Stimulated activated CD8-positive, alpha-beta memory T cell treated with anti-CD3 and anti-CD28 coated beads, Interleukin-15, amount 100 ng/mL, for 24 hours (primary cell): ENCODE results near the gene ZNF148.

Experiments
- DNase-seq: peaks from one replicate; pipeline ENCODE4 v3.0.0-alpha.2; 2020; ENCODE audit warnings: low read depth

Gene ZNF148

DNA sequence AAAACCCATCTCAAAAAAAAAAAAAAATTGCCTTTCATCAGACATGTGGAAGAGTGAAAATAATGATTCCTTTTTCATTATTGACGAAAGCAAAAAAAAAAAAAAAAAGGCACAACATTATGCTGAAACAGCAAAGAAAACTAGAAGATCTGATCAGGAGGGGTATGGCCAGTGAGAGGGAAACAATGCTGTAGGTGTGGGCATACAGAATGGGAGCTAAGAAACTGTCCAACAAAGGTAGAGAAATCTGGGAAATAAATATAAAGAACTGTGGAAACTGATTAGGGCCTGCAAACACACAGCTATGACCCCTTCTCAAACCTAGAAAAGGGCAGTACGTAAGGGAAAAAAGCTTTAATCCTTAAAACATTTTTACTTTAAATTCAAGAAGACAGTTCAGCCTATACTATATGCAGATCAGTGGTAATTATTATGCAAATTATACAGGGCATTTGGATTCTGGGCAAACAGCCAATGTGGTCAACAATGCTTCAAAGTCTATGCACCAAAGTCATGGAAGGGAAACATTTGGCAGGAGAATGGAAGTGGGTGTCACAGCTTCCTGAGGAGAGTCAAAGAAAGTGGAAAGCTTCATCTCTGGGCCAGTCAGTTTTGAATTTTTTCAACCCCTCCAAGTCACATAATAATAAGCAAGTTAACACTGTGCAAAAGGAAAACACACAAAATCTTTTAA lies 94.3 kb downstream of the ZNF148 start:
- no peak for DNase-seq

DNA sequence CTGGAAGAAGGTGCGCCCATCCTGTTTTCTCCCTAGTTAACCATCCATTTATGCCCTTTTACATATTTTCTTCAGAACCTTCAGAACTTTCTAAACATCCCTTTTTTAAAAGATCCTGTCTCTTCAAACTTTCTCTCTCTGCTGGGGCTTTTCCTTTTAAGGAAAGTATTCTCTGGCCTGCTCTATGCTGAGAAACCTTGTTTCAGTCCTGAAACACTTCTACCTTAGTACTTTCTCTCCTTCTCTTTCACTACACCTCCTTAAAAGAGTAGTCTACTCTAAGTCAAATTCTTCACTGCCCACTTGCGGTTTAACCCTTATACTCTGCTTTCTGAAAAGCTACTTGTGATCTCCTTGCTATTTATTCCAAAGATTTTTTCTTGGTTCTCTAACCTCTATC lies 97.0 kb downstream of the ZNF148 start:
- no peak for DNase-seq

DNA sequence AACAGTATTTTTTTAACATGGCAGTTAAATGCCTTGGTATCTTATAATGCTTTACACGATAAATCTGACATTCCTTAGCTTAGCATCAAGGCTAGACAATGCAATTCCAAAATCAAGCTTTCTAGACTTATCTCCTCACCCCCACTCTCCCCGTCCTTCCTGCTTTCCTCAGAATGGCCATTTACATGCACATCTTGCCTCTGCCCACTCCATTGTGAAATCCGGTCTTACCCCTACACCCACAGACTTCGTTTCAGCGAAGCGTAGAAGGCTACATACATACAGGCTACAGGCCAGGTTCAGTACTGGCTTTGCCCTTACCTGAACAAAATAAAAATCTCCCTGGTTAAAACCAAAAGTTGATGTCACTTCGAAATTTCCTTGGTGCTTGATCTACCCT lies 104.0 kb downstream of the ZNF148 start:
- DNase-seq = no peak

DNA sequence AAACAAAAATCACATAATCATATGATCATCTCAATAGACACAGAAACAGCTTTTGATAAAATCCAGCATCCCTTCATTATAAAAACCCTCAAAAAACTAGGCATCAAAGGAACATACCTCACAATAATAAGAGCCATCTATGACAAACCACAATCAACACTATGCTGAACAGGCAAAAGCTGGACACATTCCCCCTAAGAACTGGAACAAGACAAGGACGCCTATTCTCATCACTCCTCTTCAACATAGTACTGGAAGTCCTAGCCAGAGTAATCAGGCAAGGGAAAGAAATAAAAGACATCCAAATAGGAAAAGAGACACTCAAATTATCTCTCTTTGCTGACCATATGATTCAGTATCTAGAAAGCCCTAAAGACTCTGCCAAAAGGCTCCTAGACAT lies 107.7 kb downstream of the ZNF148 start:
- no peak for DNase-seq

DNA sequence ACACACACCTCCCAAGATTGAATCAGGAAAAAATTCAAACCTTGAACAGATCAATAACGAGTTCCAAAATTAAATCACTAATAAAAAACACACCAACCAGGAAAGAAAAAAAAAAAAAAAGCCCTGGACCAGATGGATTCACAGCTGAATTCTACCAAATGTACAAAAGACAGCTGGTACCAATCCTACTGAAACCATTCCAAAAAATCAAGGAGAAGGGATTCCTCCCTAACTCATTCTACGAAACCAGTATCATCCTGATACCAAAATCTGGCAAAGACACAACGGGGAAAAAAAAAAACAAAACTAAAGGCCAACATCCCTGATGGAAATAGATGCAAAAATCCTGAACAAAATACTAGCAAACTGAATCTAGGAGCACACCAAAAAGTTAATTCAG lies 108.2 kb downstream of the ZNF148 start:
- no peak for DNase-seq

DNA sequence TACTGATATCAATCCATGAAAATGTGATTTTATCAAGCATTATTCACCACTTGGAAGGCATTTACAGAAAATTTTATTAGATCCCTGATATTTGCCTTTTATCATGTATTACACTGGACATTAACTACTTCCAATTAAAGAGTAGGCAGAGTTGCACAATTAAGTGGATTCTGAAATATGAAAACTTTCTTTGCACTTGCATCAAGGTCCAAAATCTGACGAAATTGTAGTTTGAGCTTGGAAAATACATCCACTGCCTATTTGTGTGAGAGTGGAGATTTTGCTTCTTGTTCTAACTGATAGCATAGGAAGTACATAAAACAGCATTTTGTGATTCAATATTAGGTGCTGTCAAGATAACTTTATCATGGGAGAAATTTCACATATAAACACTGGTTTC lies 113.0 kb downstream of the ZNF148 start:
- no peak for DNase-seq

DNA sequence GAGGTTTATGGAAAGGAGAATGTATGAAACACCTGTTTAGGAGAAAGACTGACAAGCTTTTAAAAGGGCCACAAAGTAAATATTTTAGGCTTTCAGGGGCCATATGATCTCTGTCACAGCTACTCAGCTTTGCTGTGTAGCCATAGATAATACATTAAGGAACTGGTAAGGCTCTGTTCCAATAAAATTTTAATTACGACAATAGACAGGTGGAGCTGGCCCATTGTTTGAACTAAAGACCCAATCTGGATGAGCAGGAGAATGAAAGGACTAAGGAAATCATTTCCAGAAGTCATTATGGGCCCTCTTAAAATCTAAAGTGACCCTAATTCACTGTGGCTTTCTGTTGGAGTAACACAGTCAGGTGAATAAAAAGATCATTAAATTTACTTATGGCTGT lies 114.1 kb downstream of the ZNF148 start:
- DNase-seq = no peak

DNA sequence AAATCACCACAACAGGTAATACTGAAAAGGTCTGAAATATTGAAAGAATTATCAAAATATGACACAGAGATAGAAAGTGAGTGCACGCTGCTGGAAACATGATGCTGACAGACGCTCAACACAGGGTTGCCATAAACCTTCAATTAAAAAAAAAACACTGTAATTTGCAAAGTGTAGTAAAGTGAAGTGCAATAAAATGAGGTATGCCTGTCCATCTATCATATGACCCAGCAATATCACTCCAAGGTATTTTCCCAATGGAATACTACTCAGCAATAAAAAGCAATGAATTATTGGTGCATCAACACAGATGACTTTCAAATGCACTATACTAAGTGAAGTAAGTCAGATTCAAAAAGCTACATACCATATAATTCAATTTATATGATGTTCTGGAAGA lies 115.0 kb downstream of the ZNF148 start:
- DNase-seq = no peak

DNA sequence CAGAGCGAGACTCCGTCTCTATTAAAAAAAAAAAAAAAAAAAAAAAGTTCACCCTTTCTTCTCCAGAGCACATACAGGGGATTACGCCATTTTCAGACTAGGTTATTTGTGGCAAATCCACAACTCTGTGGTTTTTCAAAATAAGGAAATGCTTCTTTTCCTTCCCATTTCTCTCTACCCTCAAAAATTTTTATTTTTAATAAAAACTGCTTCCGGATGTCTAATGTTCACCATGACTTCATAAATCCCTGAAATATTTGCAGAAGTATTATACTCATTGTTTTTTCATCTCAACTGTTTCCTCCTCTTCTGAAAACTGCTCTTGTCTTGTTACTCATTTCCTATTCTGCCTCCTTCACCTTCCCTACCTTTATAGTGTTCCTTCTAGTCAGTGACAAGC lies 117.6 kb downstream of the ZNF148 start:
- DNase-seq = no peak

DNA sequence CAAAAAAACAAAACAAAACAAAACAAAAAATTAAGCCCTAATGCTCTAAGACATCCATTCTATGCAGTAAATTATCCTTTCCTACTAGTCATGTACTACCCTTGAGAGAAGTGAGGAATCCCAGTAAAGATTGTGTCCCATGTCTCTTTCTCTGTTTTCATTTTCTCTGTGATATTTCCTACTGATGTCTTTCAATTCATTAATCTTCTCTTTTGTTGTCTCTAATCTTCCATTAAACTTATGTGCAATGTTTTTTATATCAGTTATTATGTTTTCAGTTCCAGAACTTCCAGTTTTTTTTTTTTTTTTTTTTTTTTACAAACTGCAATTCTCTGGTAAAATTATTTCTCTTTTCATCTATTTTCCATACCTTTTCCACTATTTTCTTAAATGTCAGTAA lies 118.5 kb downstream of the ZNF148 start:
- no peak for DNase-seq

DNA sequence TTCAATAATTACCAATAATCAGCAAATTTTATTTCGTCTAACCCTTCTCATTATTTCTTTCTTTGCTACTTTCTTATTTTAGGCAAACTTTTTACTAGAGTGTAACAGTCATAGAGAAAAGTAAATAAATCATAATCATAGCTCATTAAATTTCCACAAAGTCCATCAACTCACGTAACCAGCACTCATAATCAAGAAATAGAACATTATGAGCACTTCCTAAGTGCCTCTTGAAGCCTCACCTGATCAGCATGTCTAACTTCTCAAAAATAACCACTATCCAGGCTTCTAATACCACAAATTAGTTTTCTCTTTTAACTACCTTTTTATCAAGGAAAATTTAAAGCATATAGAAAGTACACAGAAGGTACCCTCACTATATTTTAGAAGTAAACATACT lies 124.2 kb downstream of the ZNF148 start:
- no peak for DNase-seq

DNA sequence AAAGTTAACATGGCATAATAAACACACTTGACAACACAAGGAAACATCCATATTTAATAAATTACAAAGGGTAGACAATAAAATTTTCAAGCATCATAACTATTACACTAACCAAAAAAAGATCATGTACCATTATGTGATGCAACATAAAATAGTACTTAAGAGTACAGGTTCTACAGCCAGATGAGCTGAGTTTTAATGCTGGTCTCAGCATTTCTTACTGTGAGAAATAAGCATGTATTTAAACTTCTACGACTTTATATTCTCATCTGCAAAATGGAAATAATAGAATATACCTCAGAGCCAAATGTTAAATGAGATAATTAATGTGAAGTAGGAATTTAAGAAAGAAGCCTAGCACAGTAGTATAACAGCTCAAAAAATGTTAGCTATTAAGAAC lies 128.9 kb downstream of the ZNF148 start:
- DNase-seq = no peak

DNA sequence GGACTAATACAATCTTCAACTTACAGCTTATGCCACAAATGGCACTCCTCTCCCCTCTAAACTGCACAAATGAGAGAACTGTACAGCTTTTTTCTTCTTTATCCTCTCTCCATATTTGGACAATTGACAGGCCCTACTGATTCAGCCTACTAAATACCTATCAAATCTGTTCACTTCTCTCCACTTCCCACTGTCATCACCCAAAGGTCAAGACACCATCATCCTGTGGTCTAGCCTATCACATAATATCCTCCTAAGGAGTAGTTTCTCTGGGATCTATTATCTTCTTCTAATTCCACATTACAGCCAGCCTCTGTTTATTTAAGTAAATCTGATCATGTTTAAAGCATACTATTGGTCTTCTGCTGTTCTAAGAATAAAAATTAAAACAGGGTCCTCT lies 129.6 kb downstream of the ZNF148 start:
- DNase-seq = no peak

DNA sequence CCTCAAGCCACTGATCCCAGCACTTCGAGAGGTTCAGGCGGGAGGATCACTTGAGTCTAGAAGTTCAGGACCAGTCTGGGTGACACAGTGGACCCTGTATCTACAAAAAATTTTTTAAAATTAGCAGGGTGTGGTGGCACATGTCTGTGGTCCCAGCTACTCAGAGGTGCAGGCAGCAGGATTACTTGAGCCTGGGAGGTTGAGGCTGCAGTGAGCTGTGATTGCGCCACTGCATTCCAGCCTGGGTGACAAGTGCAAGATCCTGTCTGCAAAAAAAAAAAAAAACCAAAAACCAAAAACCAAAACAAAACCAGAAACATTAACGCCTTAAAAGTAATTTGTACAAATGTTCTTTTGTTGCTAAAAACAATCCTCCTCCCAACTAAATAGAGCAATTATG lies 134.6 kb downstream of the ZNF148 start:
- DNase-seq = no peak

DNA sequence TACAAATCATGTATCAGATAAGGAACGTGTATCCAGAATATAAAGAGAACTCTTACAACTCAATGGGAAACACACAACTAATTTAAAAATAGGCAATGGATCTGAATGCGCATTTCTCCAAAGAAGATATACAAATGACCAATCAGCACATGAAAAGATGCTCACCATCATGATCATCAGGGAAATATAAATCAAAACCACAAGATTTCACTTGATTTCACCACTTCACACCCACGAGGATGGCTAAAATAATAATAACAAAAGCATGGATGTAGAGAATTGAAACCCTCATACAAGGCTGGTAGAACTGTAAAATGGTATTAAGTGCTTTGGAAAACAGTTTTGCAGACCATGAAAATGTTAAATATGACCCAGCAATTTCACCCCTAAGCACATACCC lies 135.9 kb downstream of the ZNF148 start:
- no peak for DNase-seq

DNA sequence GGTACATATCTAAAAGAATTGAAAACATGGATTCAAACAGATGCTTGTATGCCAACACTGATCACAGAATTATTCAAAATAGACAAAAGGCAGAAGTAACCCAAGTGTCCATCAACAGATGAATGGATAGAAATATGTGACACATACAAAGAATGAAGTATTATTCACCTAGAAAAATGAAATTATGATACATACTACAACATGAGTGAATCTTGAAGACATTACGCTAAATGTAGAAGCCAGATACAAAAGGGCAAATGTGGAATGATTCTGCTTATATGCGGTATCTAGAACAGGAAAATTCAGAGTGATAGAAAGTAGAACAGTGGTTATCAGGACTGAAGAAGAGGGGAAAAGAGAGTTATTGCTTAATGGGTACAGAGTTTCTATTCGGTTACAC lies 136.4 kb downstream of the ZNF148 start:
- no peak for DNase-seq

DNA sequence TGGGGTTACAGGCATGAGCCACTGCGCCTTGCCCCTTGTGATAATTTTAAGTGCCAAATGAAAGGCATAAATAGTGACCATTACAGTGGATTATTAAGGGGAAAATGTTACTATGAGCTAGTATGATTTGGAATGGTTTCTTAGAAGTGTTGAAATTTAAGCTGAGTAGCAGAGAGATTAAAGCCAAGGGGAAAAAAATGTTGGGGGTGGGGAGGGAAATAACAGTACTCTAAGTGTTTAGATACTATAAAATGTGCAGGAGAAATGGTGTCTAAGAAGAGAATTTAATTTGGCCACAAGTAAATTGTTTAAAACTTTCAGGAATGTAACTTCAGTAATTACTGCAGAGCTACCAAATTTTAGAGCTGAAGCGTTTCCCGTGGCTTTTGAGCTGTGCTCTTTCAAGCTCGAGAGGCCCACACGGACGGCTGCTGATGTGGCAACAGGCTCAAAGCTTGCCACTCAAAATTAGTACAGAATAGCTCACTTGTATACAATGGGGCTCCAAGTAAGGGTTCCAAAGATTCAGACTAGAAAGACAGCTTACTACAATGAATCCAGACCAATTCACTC lies 138.7 kb downstream of the ZNF148 start:
- no peak for DNase-seq

DNA sequence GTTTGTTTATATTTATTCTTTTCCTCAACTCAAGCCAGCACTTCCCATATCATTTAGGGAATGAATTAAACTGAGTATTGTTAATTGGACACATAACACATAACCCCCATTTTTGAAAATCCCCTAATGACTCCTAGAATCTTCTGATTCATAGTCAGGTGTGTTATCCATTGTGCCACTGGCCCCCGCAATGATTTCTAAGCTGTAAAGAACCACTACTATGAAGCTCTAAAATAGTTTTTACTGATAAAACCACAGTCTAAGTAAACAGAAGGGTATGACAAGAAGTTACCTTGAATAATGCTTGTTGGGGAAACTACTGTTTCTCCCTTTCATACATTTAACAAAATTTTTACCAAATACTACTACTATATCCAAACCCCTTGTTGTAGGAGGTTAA lies 140.3 kb downstream of the ZNF148 start:
- no peak for DNase-seq

DNA sequence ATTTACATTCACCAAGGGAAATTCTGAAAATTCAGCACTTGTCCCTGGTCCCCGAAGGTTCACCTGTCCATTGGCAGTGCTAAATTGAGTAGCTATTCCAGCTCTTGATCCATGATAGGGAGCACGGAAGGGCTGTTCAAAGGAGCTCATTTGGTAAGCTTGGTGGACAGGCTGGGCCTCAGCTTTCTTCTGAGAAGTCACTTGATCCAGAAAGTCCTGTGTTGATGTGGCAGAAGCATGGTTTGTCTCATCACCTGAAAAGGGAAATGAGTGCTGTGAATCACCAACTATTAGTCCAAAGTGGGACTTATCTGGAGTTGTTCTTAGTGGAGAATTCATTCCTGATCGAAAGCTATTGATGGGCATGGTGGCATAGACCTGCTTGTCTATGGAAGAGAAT lies 142.7 kb downstream of the ZNF148 start:
- DNase-seq = no peak

DNA sequence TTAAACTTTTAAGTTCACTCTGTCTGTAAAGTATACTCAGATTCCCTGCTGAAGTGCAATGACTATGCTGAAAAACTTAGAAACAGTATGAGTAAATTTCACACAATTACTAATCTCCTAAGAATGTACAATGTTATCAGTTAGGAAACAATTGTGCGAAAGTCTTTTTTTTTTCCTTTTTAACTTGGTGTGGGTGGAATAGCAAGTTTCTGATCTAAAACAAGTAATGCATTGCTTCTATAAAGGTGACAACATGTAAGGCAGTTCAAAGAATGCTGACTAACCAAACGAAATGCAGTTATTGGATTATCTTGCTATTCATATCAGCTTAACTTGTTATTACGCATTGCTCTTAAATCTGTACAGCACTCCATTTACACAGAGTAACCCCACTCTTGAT lies 143.2 kb downstream of the ZNF148 start:
- no peak for DNase-seq

DNA sequence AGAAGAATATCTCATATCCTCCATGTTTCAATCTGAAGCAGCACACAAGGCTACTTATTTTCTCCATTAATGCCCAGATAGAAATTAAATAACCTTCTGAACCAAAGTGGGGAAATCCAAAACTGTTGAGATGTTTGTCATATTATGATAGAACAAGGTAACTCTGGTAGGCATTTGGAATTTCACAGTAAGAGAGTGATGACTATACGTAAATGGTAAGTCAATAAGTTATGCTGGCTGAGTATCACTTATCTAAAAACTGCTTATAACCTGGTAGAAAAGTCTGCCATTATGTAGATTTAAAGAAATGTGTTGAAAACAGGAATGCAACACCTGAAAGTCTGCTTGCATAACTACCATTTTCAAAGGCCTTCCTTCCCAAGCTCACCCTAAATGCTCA lies 145.4 kb downstream of the ZNF148 start:
- DNase-seq = no peak

DNA sequence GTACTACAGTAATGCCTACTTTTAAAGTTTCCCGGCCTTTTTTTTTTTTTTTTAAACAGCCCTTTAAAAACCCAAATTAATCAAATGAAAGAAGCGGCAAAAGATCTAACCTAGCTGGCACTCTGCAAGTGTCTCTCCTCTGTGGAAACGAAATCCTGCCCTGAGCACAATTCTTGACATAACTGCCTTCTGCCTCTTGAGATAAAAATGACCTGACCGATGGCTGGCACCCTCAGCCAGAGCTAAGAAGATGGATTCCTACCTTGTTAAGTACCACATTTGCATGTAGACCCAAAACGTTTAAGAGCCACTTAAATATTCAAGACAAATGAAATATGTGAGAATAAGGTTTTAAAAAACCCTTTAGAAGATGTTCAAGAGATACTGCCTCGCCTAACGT lies 146.0 kb downstream of the ZNF148 start:
- no peak for DNase-seq

DNA sequence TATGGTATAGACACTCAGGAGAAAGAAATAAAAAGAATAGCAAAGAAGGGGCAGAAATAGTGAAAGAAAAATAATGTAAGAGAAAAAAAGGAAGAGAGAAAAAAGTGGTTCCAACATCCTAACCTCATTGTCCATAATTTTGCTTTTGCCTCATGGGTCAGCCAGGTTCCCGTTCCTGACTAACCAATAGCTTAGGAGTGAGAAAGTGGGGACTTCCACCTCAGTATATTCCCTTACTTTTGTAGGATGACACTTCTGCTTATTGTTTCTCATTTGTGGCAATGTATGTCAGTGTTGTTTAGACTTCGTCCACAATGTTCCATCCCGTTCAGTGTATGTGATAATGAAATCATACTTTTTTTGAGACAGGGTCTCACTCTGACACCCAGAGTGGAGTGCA lies 153.3 kb downstream of the ZNF148 start:
- no peak for DNase-seq

DNA sequence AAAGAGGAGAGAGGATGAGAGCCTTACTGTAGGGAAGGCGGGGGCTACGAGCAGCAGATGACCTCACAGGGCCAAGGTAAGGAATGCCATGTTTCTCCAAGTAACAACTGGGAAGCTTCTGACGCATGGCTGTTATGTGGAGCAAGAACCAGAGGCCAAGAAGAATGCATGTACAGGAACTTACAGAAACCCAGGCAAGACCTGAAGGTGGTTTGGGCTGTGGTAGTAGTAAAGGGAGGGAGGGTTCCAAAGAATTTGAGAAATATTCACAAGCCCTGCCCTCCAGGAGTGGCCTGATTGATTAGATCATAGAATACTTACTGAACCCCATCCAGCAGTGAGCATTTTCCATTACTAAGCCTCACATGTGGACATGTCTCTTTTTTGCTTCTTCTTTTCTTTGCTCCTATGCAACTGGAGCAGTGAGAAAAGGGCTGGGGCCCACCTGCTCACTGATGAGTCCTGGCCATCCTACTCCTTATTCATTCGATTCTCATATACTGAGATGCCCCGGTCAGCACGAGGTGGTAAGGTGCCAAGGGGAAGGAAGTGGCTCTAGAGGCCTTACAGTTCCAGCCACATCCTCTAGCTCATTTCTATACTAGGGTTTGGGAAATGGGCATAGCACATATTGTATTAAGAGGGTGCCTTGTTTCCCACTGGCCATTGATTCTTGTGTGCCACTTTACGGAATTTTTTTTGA lies 154.2 kb downstream of the ZNF148 start:
- no peak for DNase-seq
